CD4-positive, alpha-beta T cell treated with Interferon alpha-2 for 1 hour (primary cell): Measurements from ENCODE around the gene SLCO2A1.

Experiments used
- DNase-seq, 2 donors: peaks; one replicate each; pipeline ENCODE4 v3.0.0-alpha.2; 2020 to 2022

Gene SLCO2A1

GRCh38 chr3:134033315-134033996 is 3.7 kb upstream of the SLCO2A1 start:
- DNase-seq: no peak

DNA sequence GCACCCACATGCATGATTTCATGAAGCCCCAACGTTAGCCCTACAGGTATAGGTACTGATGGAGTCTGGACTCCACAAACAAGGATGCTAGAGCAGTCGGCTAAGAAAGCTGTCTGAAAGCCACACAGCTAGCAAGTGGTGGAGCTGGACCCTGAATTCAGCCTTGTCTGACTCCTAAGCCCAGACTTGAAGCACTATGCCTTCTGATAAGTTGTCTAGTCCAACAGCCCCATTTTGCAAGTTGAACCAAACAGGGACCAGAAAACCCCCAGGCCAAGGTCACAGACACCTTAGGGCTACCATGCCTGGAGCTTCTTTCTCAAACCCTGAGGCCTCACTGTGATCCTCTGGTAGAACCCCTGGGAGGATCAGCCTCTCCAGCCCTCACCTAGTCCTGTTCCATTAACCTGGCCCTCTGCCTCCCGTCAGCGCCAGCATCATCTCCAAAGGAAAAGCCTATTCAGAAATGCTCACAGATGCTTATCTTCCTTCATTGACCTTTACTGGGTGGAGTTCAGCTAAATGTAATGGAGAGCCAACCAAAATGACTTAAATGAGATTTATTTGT is 1.7 kb upstream of the SLCO2A1 start:
- DNase-seq: no peak

GRCh38 chr3:134030379-134031347 is 938 bp upstream of the SLCO2A1 start:
- no peak for DNase-seq

- no peak for DNase-seq
Observed at GRCh38 chr3:134029256-134029733, 430 bp downstream of the SLCO2A1 start.

- no peak for DNase-seq
Observed at GRCh38 chr3:134028486-134029255, 1.1 kb downstream of the SLCO2A1 start.

DNA sequence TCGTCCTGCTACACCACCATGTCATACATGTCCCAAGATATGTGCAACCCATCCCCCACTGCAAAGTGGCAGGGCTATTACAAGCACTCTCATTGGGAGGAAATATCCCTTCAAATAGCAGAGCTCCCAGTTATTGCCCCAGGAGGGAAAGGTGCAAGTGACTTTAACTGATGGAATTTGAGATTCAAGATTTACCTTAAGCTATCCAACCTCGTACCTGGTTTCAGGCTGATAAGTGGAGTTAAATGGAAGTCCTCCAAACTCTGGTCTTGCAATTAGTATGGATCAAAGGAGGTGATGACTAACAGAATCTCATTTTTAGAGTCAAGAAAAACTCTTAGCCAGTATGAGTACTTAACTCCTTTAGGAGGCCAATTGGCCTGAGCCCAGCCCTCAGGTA is 2.1 kb downstream of the SLCO2A1 start:
- no peak for DNase-seq

DNA sequence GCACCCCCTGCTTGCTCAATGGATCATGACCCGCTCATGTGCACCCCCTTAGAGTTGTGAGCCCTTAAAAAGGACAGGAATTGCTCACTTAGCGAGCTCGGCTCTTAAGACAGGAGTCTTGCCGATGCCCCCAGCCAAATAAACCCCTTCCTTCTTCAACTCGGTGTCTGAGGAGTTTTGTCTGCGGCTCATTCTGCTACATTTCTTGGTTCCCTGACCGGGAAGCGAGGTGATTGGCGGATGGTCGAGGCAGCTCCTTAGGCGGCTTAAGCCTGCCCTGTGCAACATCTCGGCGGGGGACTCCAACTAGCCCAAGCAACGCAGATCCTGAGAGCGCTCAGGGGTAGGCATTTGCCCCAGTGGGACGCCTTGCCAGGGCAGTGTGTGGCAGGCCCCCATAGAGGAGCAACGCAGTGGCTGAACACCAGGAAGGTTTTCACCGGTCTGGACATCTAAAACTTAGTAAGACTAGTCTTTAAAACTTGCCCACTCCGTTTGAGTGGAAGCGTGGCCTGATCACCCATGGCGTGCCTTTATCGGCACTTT is 9.5 kb downstream of the SLCO2A1 start:
- DNase-seq: no peak

DNA sequence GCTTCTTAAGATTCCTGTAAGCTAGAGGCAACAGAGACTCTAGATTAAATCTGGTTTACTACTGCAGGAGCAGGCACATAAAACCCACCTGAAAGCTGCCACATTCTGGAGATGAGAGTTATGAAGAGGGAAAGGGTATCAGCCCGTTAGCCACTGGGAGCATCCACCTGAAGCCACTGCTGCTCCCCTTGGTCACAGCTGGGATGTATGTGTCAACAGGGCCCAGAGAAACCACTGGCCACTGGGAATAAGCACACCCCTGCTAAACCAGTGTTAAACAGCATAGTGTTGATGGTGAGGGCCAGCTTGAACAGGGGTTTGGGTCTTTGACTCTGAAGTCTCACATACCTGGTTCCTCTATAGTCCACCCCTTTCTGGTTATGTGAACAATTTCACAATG is 10.9 kb downstream of the SLCO2A1 start:
- no peak for DNase-seq

DNA sequence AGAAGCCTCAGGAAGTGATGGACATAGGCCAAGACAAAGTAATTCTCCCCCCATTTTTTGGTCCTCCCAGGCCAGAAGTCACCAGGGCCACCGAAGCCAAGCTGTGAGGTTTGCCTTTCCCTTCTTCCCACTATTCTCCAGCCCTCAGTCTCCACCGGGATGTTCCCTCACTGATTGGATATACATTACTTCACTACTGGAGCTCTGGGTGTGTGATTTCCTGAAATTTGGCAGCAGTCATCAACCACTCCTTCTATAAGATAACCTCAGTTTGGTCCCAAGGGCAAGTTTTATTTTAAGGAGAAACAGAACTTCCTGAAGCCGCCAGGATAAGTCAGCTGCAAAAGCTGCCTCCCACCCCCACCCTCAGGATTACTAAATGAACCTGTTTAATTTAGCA is 11.3 kb downstream of the SLCO2A1 start:
- no peak for DNase-seq

DNA sequence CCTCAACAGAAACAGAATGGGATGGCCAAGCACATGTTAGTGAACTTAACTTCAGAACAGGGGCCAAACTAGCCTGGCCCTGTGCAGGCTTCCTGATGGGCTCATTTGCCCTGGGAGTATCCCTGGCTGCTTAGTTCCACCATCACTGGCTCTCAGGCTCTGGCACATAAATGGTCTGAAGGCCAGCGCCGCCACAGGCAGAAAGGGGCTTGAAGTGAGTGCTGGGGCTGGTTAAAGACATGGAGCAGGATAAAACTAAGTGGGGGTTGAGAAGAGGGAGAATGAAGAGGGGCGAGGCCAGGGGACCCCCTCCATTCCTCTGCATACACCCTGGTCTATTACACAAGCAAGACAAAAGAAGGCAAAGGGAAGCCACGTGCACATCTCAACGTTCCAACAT is 12.2 kb downstream of the SLCO2A1 start:
- no peak for DNase-seq

GRCh38 chr3:134014270-134014669 is 15.5 kb downstream of the SLCO2A1 start:
- DNase-seq: no peak

GRCh38 chr3:134013280-134013679 is 16.4 kb downstream of the SLCO2A1 start:
- no peak for DNase-seq

GRCh38 chr3:134009345-134010000 is 20.3 kb downstream of the SLCO2A1 start:
- DNase-seq: no peak

DNA sequence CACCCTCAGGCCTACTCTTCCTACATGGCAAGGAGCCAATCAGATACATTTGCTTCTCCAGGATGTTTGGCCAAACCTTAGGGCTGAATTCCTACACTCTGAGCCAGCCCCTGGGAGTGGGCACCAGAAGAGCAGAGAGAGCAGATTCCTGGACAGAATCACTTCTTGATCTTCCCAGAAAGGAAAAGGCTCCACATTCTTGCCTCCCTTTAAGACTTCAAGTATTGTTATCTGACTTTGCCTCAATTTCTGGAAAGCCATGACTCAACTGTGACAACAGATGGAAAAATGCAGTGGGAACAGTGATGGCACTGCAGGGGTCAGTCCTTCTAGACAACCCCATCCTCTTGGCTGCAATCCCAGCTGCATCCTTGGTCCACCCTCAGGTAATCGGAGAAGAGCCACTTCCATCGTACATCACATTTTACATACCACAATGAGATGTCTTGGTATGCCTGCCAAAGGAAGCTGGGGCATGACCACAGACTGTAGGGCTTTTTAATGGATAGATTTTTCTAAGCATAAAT is 21.0 kb downstream of the SLCO2A1 start:
- no peak for DNase-seq

- DNase-seq: no peak
Observed at GRCh38 chr3:134007819-134008218, 21.9 kb downstream of the SLCO2A1 start.

DNA sequence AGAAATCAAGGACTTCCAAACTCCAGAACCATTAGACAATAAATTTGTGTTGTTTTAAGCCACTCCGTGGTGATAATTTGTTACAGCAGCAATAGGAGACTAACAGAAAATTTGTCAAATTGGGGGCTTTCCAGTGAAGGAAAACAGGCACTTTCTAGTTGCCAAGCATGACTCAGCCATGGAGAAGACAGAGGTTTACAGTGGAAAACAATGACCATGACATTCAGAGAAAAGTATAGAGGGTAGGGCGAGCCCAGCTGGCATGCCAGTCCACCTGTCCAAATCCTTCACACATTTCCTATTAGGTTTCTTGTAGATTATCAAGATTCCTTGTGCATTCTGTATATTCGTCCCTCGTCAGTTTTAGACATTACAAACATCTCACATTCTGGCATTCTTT is 24.9 kb downstream of the SLCO2A1 start:
- no peak for DNase-seq

DNA sequence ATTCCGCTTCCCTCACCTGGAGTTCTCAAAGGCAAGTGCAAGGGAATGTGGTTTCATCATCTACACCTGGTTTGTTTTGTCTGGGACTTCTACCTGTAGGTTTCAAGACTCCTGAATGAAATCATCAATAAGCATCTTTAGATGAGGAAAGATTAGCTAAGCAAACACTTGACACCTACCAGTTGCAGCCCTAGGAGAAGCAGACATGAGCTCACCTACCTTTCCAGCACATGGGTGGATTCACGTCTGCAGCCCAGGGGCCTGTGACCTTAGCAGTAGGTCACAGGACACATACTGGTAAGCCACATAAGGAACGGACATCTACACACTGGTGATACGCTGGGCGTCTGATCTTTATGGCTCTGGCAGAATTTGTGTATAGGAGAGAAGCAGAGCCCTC is 26.7 kb downstream of the SLCO2A1 start:
- no peak for DNase-seq

- no peak for DNase-seq
Observed at GRCh38 chr3:134002306-134002705, 27.4 kb downstream of the SLCO2A1 start.

GRCh38 chr3:134001251-134001650 is 28.5 kb downstream of the SLCO2A1 start:
- DNase-seq: no peak

DNA sequence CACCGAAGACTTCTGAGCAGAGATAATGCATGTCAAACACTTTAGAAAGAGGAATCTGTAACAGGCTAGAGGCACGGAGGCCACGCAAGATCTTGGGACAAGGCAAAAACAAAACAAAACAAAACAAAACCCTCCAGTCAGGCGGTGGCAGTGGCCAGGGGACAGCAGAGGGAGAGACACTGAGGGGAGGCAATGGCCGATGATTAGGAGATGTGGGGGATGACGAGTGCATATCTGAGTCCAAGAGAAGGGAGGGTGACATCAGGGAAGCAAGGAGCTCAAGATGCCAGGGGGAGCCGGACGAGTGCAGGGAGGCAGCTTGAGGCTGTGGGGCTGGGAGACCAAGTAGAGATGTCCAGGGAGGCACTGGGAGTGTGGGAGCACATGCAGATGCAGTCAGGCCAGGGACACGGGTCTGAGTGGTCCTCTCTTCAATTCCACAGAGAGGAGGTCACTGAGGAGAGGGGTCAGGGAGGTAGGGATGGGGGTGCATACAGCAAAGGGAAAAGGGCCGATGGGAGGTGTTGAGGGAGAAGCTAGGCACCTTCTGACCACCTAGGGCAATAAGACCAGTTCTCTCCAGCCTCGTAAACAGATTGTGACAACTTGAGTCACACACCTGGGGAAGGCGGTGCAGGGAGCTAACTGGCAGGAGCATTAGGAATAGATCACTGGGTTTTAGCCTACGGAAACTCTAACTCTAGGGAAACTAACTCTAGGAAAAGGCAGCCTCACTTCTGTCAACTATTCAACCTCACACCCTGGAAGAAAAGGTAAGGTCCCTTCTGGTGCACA is 29.6 kb downstream of the SLCO2A1 start:
- DNase-seq: no peak

DNA sequence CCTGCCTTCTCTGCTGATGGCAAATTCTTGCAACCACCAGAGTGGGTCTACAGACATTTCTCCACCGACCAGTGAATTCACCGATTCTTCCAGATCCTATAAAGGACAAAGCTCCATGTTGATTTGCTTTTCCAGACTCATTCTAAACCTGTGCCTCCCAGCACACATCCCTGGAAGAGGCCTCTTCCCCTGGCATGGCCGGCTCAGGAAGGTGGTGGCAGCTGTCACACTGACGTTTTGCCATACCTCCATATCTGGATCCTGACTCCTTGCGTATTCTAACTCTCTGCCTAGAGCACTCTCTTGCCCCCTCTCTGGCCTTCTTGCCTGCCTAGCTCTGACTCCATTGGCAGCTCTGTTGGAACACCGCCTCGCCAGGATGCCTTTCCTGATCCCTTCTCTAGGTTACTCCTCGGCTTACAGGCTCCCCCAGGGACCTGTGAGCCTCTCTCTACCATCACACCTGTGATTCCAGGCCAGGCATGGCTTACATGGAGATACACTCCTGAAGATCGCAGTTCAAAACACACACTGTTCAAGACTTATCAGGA is 31.0 kb downstream of the SLCO2A1 start:
- no peak for DNase-seq
